Measurements from ENCODE around the gene ASTN2. TPM values are rescaled to one million over a fixed set of nuclear protein-coding genes. Genes with fewer than 3 reads are reported as not detected.
A peak's percentile ranks its signal among the peaks of the same experiment; 100 is the strongest.

Gene ASTN2
- total RNA-seq, 1 experiment from 2014 or later: 7.4 TPM

DNA sequence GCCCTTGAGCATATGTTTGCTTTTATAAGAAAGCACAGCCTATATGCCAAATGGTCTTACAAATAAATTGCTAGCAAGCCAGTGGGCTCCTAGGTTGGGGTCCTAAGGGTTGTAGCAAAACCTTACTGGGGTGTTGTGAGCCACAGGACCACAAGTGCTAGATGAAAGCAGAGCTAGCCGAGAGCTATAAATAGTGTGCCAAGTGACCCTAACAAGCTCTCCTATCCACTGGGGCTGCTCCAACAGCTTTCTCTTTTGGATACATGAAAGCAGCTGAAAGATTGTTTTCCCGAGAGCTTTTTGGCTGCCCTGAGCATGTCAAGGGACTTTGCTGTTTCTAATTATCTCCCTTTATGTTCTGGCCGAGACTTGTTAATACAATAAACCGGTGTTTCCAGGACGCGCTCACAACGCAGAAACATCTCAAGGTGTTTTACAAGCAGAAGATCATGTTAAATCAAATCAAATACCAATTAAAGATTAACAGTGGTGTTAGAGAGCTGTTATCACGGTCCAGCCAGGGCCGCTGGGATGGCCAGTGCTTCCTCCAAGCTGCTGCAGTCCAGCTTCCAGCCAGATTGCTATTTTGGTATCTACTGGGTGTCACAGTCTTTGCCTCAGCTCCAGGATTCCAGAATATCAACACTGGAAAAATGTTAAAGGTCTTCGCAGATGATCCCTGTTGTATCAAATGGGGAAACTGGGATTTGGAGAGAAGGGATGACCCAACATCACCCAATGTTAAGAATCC lies 351.0 kb downstream of the ASTN2 start:
- Histone ChIP-seq H3K27me3 (ENCODE audit: control insufficient read depth, insufficient read depth, low read length) (no peaks in the 10 kb centered on the region), H3K4me3 (ENCODE audit: insufficient read depth, low read depth, low read length) (no peak overlapping the region), H3K36me3 (replicated peaks; ENCODE audit: control insufficient read depth, insufficient read depth, low read length) (no peaks in the 10 kb centered on the region)
- no peak for DNase-seq

DNA sequence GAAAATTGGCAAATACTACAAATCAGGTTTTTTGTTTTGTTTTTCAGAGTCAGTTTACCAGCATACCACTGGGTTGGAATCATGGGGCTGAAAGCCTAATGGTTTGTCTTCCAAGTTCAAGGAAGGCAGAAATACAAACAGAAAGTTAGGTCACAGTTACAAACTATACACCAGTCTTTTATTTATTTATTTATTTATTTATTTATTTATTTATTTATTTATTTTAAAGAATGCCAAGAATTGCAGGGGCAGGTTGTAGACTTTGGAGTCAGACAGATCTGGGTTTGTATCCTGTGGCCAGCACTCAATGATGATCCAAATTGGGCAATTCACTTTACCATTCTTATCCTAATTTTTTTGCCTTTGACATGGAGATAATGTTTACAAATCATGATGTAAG lies 353.9 kb downstream of the ASTN2 start:
- no peaks in the 10 kb centered on the region; the same call in 1 of the 2 replicates for H3K27me3 ChIP-seq (ENCODE audit: control insufficient read depth, insufficient read depth, low read length)
- H3K4me3 ChIP-seq (ENCODE audit: insufficient read depth, low read depth, low read length): no peak overlapping the region
- DNase-seq: no peak
- H3K36me3 ChIP-seq (replicated peaks; ENCODE audit: control insufficient read depth, insufficient read depth, low read length): no peaks in the 10 kb centered on the region

DNA sequence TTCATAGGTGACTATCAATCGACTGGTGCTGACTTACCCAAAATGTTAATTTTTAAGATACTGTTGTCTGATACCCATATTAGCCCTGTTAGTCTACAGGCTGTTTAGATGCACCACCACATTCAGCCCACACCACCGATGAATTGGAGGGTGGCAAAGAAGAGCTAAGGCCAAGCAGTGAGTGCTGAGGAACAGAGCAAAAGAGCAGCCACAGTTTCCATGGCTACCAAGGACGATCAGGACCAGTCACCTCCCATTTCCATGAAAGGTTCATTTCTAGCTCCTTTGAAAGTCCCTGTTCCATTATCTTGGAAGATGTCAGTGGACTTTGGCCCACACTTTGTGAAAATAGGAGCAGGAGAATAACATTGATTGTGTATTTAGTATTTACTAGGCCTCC lies 364.9 kb downstream of the ASTN2 start:
- Histone ChIP-seq H3K36me3 (replicated peaks; ENCODE audit: control insufficient read depth, insufficient read depth, low read length) (no peaks in the 10 kb centered on the region), H3K4me3 (ENCODE audit: insufficient read depth, low read depth, low read length) (no peak overlapping the region), H3K27me3 (ENCODE audit: control insufficient read depth, insufficient read depth, low read length) (no peaks in the 10 kb centered on the region; the same call in 1 of the 2 replicates)
- DNase-seq: no peak

DNA sequence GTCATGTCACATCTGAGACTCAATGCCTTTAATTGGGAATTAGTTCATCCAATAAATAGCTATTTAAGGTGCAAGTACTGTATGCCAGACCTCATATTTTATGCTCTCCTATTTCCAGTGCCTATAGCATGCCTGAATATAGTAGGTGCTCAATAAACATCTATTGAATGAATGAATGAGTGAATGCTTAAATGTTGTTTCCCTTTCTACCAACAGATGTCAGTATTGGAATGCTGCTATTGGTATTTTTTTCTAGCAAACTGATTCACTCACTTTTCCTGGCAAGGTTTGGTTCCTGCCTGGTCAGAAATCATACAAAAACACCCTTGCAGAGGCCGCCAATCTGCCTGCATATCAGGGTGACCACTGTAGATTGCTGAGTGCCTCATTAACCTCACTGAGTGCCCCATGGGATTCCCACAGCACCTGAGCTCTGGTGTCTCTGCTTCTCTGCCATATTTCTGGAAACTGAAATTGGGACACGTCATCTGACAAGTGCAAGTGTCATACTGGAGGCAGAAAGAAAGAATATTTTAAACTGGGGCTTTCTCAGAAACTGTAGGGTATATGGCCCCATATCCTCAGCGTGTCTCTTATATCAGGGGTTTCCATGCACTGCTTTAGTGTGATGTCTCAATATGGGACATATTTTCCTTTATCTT lies 368.1 kb downstream of the ASTN2 start:
- DNase-seq: no peak
- Histone ChIP-seq H3K27me3 (ENCODE audit: control insufficient read depth, insufficient read depth, low read length) (no peaks in the 10 kb centered on the region; the same call in 1 of the 2 replicates), H3K4me3 (ENCODE audit: insufficient read depth, low read depth, low read length) (no peak overlapping the region), H3K36me3 (replicated peaks; ENCODE audit: control insufficient read depth, insufficient read depth, low read length) (no peaks in the 10 kb centered on the region)

DNA sequence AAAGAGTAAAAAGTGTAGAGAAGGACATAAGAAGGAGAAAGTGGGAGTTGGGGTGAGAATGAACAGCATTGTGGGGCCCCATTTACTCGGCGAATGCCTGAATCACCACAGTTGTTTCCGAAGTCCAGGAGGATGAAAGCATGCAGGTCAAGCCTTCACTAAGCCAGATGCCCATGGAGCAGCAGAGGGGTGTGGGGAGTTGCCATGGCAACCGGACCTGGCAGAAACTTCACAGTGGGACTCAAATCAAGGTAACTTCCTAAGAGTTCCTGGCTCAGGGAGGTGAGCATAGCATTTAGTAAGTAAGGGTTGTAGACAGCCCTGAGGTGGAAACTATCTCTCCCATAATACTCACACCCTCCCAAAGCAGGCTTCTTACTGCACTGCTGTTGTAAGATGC lies 370.6 kb downstream of the ASTN2 start:
- peak; percentile 36 for DNase-seq
- Histone ChIP-seq H3K36me3 (replicated peaks; ENCODE audit: control insufficient read depth, insufficient read depth, low read length) (no peaks in the 10 kb centered on the region), H3K27me3 (ENCODE audit: control insufficient read depth, insufficient read depth, low read length) (no peaks in the 10 kb centered on the region; the same call in 1 of the 2 replicates), H3K4me3 (ENCODE audit: insufficient read depth, low read depth, low read length) (no peak overlapping the region)

DNA sequence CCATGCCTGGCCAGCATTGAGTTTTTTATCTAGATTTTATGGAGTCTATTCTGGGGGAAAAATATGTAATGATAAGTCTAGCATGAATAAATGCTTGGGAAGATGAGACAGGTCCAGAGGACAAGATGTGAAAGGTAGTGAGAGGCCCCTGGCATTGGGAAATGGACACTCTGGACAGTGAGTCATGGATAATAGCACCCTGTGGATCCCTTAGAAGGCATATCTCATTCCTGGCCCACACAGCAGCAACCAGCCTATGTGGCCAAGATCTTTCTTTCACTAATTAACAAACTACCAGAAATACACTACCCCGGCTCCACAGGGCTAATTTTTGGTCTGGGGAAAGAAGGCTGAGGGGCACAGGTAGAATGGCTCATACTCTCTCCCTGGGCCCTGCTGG lies 371.7 kb downstream of the ASTN2 start:
- no peak overlapping the region for H3K4me3 ChIP-seq (ENCODE audit: insufficient read depth, low read depth, low read length)
- DNase-seq: no peak
- H3K36me3 ChIP-seq (replicated peaks; ENCODE audit: control insufficient read depth, insufficient read depth, low read length): no peaks in the 10 kb centered on the region
- H3K27me3 ChIP-seq (ENCODE audit: control insufficient read depth, insufficient read depth, low read length): no peaks in the 10 kb centered on the region; the same call in 1 of the 2 replicates

DNA sequence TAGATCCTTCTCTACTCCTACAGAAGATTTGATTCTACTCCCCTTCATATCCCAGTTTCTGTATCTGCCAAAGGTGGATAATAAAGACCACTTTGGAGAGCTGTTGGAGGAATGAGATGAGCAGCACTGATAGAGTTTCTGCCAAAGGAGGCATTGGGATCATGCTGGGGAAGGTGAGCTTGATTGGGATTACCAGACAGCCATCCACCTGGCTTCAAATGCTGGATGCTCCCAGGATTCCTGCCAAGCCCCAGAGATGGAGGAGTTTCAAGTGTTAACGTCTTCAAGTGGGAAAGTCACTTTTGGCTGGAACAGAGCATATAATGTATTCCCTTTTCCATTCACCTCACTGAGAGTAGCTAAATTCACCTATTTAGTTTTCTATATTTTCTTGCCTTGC lies 379.3 kb downstream of the ASTN2 start:
- DNase-seq: no peak
- Histone ChIP-seq H3K27me3 (ENCODE audit: control insufficient read depth, insufficient read depth, low read length) (no peaks in the 10 kb centered on the region; the same call in 1 of the 2 replicates), H3K36me3 (replicated peaks; ENCODE audit: control insufficient read depth, insufficient read depth, low read length) (no peaks in the 10 kb centered on the region), H3K4me3 (ENCODE audit: insufficient read depth, low read depth, low read length) (no peak overlapping the region)

DNA sequence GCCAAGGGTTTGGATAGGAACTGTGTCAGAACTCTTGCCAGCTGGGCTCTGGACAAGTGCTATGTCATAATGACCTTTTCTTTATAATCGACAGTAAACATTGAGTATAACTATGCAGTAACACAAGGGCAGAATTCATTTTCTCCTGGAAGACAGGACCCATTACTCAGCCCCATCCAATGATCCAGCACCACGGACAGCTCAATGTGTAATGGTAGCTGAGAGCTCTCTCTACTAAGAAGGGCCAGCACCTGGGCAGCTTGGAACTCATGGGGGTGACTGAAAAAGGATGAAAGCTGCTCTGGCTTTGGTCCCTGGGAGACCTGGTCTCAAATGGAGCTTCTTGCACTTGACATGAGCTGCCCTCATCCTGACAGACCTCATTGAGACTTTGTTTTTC lies 380.0 kb downstream of the ASTN2 start:
- DNase-seq: peak; percentile 14
- Histone ChIP-seq H3K27me3 (ENCODE audit: control insufficient read depth, insufficient read depth, low read length) (no peaks in the 10 kb centered on the region; the same call in 1 of the 2 replicates), H3K36me3 (replicated peaks; ENCODE audit: control insufficient read depth, insufficient read depth, low read length) (no peaks in the 10 kb centered on the region), H3K4me3 (ENCODE audit: insufficient read depth, low read depth, low read length) (no peak overlapping the region)

DNA sequence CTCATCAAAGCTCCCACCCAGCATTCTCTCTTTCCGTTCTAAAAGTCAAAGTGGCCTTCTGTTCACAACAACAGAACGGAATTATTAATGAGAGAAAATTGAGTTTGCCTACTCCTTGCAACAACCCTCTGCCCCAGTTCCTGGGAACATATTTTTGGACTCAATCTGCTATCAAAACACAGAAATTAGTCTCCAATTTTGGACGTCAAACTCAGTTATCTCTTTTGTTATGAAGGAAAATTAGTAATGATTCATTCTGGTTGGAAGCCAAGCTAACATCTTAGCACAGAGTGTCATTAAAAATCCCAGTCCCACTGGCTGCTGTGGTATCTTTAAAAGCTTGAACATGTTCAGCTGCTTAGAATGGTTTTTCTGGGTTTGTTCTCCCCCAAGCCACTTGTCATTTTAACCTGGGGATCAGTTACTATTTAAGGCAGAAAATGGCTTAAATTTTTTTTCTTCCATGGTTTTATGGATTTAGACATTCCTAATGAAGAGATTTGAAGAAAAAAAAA lies 384.5 kb downstream of the ASTN2 start:
- Histone ChIP-seq H3K27me3 (ENCODE audit: control insufficient read depth, insufficient read depth, low read length) (no peaks in the 10 kb centered on the region; the same call in 1 of the 2 replicates), H3K4me3 (ENCODE audit: insufficient read depth, low read depth, low read length) (no peak overlapping the region), H3K36me3 (replicated peaks; ENCODE audit: control insufficient read depth, insufficient read depth, low read length) (no peaks in the 10 kb centered on the region)
- DNase-seq: no peak

DNA sequence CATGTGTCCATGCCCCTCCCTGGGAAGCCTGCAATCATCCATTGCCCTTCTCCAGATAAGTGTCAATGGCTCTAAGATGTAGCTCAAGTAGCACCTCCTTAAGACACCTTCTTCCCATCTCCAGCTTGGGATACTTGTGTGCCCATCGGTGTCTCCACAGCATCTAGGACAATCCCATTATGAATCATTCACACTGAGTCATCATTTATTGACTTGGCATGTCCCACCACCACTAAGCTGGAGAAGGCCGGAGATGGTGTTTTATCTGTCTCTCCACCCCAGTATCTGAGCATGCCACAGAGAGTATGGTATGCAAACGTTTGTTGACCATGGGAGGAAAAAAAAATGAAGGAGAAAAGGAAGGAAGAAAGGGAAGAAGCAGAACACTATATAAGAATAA lies 385.5 kb downstream of the ASTN2 start:
- DNase-seq: no peak
- Histone ChIP-seq H3K36me3 (replicated peaks; ENCODE audit: control insufficient read depth, insufficient read depth, low read length) (no peaks in the 10 kb centered on the region), H3K4me3 (ENCODE audit: insufficient read depth, low read depth, low read length) (no peak overlapping the region), H3K27me3 (ENCODE audit: control insufficient read depth, insufficient read depth, low read length) (no peaks in the 10 kb centered on the region; the same call in 1 of the 2 replicates)

DNA sequence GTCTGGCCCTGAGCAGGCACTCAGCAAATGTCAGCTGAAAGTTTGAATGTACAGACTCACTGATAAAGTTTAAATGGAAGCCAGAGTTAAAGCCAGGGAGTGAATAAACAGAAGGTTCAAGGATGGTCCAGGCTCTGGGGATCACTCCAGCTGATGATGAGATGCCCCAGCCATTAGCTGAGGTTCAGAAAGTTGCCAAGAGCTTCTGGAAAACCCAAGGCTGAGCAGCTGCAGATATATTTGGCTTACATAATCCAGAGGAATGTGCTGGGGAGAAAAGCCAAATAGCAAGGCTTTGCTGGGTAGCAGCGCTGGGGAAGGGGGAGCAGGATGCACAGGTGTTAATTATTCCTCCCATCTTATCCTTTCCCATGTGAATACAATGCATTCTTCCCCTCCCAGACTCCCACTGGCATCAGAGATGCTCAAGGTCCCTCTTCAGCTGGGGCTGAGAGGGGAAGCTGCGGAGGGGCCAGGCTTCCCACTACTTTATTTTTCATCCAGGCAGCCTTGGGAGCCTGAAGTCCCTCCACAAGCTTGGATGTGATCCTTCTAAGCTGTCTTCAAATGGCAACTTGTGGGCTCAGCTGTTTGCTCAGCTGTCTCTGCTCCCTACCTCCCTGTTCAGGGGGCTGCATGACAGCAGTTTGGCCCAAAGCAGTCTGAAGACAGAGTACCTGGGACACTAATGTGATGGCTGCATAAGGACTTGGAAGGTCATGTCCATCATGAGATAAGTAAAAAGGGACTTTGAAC lies 386.6 kb downstream of the ASTN2 start:
- no peaks in the 10 kb centered on the region; the same call in 1 of the 2 replicates for H3K27me3 ChIP-seq (ENCODE audit: control insufficient read depth, insufficient read depth, low read length)
- H3K4me3 ChIP-seq (ENCODE audit: insufficient read depth, low read depth, low read length): no peak overlapping the region
- no peaks in the 10 kb centered on the region for H3K36me3 ChIP-seq (replicated peaks; ENCODE audit: control insufficient read depth, insufficient read depth, low read length)
- no peak for DNase-seq

DNA sequence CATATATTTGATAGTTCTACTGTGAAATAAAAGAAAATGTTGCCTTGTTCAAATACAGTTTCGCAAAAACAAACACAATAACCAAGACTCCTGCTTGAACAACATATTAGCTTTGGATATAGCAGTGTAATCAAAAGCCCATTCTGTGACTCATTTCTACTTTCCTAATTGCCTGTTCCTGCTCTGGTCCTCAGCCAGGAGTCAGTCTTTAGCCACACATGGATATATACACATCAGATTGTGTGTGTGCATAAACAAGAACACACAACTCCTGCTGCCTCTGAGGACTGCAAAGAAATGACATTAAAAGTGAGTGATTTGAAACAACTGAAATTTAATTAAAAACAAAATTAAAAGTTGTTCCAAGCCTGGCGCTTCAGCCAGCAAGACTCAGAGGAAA lies 393.0 kb downstream of the ASTN2 start:
- Histone ChIP-seq H3K4me3 (ENCODE audit: insufficient read depth, low read depth, low read length) (no peak overlapping the region), H3K27me3 (ENCODE audit: control insufficient read depth, insufficient read depth, low read length) (no peaks in the 10 kb centered on the region), H3K36me3 (replicated peaks; ENCODE audit: control insufficient read depth, insufficient read depth, low read length) (no peaks in the 10 kb centered on the region)
- no peak for DNase-seq

DNA sequence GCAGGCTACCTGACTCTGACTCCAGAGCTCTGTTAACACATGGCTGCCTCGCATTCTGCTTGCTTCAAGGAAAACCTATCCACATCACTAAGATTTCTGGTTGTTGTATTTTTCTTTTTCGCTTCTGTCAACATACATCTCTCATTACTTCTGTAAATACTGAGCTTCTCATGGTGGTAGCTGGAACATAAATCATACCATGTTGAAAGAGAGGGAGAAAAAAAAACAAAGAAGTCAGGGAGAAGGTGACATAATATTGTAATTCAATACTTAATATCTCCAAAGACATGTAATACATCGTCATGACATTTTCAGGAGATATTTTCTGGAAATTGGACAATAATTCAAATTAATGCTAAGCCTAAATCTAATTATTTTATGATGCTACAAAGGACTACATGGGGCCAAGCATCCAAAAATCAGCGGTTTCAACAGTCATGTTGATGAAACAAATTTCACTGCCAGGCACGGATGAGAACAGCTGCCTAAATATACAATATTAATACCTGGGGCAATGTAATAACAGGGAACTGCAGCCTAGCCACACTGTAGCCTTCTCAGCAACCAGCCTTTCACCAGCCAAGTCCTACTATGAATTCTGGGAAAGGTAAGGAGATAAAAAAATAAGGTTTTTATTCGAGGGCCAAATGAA lies 395.8 kb downstream of the ASTN2 start:
- DNase-seq: no peak
- Histone ChIP-seq H3K36me3 (replicated peaks; ENCODE audit: control insufficient read depth, insufficient read depth, low read length) (no peaks in the 10 kb centered on the region), H3K27me3 (ENCODE audit: control insufficient read depth, insufficient read depth, low read length) (no peaks in the 10 kb centered on the region; the same call in 1 of the 2 replicates), H3K4me3 (ENCODE audit: insufficient read depth, low read depth, low read length) (no peak overlapping the region)

DNA sequence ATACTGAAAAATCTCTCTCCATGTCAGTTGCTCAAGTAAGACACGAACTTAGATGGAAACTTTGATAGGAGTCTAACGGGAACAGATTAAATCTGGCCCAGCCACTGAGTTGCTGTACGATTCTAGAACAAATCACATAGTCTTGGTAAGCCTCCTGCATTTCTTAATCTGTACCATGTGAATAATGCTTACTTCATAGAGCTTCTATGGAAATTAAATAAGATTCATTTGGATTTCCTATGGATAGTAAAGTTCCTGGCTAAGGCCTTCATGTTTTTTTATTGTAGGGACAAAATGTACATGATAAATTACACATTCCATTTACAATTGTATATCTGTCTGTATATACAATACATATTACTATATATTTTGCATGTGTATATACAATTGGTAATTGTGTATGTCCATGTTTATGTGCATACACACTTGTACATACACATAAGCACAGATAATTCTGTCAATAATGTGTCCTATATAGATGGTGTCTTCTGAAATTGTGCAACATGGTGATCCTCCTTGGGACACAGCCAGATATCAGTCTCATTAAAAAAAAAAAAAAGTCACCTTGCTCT lies 397.4 kb downstream of the ASTN2 start:
- H3K4me3 ChIP-seq (ENCODE audit: insufficient read depth, low read depth, low read length): no peak overlapping the region
- no peak for DNase-seq
- no peaks in the 10 kb centered on the region; the same call in 1 of the 2 replicates for H3K27me3 ChIP-seq (ENCODE audit: control insufficient read depth, insufficient read depth, low read length)
- no peaks in the 10 kb centered on the region for H3K36me3 ChIP-seq (replicated peaks; ENCODE audit: control insufficient read depth, insufficient read depth, low read length)

Measured in H7 (cell line).